ENCODE results near the gene COL8A2. TPM values are rescaled to one million over a fixed set of nuclear protein-coding genes. Genes with fewer than 3 reads are reported as not detected.
A peak's percentile ranks its signal among the peaks of the same experiment; 100 is the strongest.

Gene COL8A2
- total RNA-seq, 4 donors from 2014 or later: 43.3 to 57.8 (median 50.6) TPM

DNA sequence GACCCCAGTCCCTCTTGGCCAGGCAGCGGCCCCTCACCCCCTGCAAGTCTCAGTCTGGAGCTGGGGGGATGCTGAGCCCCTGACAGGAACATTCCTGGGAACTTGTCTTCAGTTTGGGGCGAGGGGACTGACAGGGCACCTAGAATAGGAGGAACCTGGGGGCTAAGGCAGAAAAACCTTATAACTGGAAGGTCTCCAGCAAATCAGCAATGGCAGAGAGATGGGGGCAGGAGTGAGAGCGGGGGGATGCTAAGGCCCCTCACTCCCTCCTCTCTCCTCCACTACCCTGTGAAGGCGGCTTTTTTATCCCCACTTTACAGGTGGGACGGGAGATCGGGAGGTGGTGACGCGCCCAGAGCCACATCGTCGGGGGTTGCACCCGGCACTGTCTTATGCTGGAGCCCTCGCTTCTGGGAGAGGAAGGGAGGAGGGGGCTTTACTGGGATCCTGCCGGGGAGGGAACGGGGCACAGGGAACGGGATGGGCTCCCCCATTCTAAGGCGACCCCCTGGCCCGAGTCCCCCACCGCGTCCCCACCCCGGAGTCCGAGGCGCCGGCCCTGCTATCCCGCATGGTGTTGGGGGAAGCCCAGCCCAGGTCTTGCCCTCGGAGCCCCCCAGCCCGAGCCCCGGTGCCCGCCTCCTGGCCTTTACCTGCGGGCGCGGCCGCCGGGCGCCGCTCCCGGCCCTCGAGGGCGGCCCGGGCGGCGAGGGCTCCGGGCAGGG lies 456 bp downstream of the COL8A2 start:
- no peaks in the 10 kb centered on the region for H3K9me3 ChIP-seq
- no peak for TF ChIP-seq POLR2A (IDR thresholded peaks at IDR 0.05)
- no peak for TF ChIP-seq EP300 (IDR thresholded peaks at IDR 0.05)
- no peak for TF ChIP-seq POLR2AphosphoS5 (IDR thresholded peaks at IDR 0.05)
- TF ChIP-seq, protein P1, sequence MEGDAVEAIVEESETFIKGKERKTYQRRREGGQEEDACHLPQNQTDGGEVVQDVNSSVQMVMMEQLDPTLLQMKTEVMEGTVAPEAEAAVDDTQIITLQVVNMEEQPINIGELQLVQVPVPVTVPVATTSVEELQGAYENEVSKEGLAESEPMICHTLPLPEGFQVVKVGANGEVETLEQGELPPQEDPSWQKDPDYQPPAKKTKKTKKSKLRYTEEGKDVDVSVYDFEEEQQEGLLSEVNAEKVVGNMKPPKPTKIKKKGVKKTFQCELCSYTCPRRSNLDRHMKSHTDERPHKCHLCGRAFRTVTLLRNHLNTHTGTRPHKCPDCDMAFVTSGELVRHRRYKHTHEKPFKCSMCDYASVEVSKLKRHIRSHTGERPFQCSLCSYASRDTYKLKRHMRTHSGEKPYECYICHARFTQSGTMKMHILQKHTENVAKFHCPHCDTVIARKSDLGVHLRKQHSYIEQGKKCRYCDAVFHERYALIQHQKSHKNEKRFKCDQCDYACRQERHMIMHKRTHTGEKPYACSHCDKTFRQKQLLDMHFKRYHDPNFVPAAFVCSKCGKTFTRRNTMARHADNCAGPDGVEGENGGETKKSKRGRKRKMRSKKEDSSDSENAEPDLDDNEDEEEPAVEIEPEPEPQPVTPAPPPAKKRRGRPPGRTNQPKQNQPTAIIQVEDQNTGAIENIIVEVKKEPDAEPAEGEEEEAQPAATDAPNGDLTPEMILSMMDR (IDR thresholded peaks at IDR 0.05): no peak
- H3K4me1 ChIP-seq: peaks cover 0 to 42% (median 21%) of the 10 kb centered on the region in 3 donors
- WGBS, 2 donors (ENCODE audit: low coverage in 1 of 2): 76 to 80% methylated on average over 1 to 4 of the region's 42 CpGs
- no peak for ATAC-seq
- no peaks in the 10 kb centered on the region for H3K36me3 ChIP-seq
- H3K4me3 ChIP-seq: peak overlapping the region; percentile 34 to 60
- no peaks in the 10 kb centered on the region for H3K27me3 ChIP-seq
- peak overlapping the region; percentile 34 to 85 (median 84) for H3K27ac ChIP-seq

DNA sequence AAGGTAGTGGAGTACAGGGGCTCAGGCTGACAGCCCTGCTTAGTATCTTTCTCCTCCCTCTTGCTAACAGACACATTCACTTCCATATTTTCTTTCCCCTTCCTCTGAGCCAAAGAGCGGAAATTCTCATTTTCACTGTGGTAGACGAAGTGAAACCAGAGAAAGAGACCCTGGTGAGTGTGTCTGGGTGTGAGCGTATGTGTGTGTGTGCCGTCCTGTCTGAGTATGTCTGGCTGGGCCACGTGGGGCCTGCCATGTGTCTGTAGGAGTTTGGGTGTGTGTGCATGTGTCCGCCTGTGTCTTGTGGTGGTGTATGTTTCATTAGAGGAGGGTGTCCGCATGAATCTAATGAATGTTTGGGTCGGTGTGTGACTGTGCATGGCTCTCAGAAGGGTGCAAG lies 1.7 kb downstream of the COL8A2 start:
- Histone ChIP-seq H3K9me3 (no peaks in the 10 kb centered on the region), H3K36me3 (no peaks in the 10 kb centered on the region), H3K27ac (peak overlapping the region in 3 of 4 donors; percentile 83 to 85 (median 84)), H3K4me3 (no peak overlapping the region), H3K4me1 (peaks cover 0 to 54% (median 30%) of the 10 kb centered on the region in 3 donors), H3K27me3 (no peaks in the 10 kb centered on the region)
- no peak for TF ChIP-seq EP300 (IDR thresholded peaks at IDR 0.05)
- TF ChIP-seq POLR2AphosphoS5 (IDR thresholded peaks at IDR 0.05): no peak
- TF ChIP-seq POLR2A (IDR thresholded peaks at IDR 0.05): no peak
- TF ChIP-seq, protein P1 (IDR thresholded peaks at IDR 0.05): no peak
- peak; percentile 21 for ATAC-seq
- 64 to 70% methylated on average over 5 to 8 of the region's 8 CpGs for WGBS, 2 donors (ENCODE audit: low coverage in 1 of 2)

DNA sequence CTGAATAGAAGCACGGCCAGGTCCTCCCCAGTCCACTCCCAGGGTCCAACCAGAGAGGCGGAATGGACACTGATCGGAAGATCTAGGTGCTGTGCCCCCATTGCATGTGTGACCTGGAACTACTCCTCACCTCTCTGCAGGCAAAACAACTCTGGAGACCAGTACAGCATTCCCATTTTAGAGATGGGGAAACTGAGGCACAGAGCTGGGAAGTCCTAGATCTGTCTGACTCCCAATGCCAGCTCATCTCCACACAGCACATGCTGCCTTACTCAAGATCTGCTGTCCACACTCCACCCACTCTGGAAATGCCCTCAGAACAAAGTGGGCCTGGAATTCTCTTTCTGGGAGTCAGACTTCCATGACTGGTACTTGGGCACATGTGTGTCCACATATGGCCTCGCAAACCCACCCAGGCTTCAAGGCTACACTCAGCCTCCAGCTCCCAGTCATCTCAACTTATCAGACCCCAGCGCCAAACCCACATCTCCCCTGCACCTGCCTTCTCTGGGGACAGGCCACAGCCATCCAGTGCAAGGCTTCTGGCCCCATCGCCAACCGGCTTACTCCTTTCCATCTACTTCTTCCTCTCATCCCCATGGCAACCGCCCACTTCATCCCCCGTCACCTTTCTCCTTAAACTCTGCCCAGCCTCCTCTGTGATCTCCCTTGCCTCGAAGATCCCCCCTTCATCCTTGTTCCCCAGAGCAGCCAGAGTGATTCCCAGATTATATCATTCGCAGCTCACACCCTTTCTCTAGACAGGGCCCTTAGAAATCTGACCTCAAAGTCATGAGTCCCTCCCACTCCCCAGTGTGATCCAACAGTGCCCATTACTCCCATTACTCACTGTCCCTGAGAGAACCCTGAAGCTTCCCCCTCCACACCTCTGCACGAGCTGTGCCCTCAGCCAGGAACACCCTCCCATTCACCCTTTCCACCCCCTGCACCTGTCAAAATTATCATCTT lies 2.7 kb downstream of the COL8A2 start:
- ATAC-seq: no peak
- Histone ChIP-seq H3K4me3 (no peak overlapping the region), H3K27me3 (no peaks in the 10 kb centered on the region), H3K4me1 (peaks cover 0 to 61% (median 30%) of the 10 kb centered on the region in 3 donors), H3K36me3 (no peaks in the 10 kb centered on the region), H3K9me3 (no peaks in the 10 kb centered on the region), H3K27ac (peak overlapping the region in 2 of 4 donors; percentile 63 to 83)
- TF ChIP-seq, protein P1 (IDR thresholded peaks at IDR 0.05): no peak
- TF ChIP-seq EP300 (IDR thresholded peaks at IDR 0.05): no peak
- no peak for TF ChIP-seq POLR2A (IDR thresholded peaks at IDR 0.05)
- TF ChIP-seq POLR2AphosphoS5 (IDR thresholded peaks at IDR 0.05): no peak
- 78 to 81% methylated on average over 7 of the region's 12 CpGs for whole genome bisulfite sequencing, 2 donors (ENCODE audit: low coverage in 1 of 2)

DNA sequence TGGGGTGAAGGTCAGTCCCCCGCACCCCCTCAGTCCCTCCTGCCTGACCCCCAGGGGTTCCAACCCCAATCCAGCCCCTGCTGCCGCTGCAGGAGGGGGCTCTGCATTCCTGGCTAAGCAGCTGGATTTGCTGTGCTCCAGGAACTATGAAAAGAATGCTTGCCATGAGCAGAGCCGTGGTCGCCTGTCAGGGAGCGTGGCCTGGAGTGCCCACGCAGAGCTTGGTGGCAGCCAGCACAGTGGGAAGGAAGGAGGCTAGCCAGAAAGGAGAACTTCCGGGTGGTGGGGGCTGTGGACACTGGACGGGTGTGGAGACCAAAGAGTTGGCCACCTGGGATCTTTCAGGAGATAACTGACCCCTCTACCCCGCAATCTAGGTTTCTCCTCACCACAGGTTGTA lies 5.6 kb downstream of the COL8A2 start:
- peak overlapping the region in 3 of 4 donors; percentile 67 to 82 (median 79) for H3K27ac ChIP-seq
- no CpG with 5 or more reads among the region's 9 CpGs for WGBS, 2 donors (ENCODE audit: low coverage in 1 of 2)

More for the DNA sequence above, 5.6 kb downstream of the COL8A2 start:
- ATAC-seq: peak; percentile 14
- Histone ChIP-seq H3K27me3 (no peaks in the 10 kb centered on the region), H3K4me3 (no peak overlapping the region), H3K4me1 (peaks cover 0 to 72% (median 39%) of the 10 kb centered on the region in 3 donors), H3K9me3 (no peaks in the 10 kb centered on the region), H3K36me3 (no peaks in the 10 kb centered on the region)
- no peak for TF ChIP-seq EP300 (IDR thresholded peaks at IDR 0.05)
- TF ChIP-seq POLR2AphosphoS5 (IDR thresholded peaks at IDR 0.05): peak; percentile 63
